OCI-LY3 (cell line): Measurements from ENCODE around the gene ENC1.

Experiments used
- H2AFZ ChIP-seq: fragments of 200-600, 300-600 bp; shearing (Covaris generic); 2 replicates; pipeline ENCODE4 v1.6.0; 2014; ENCODE audit warnings: antibody characterized with exemption, low read depth, low read length
- H3K27ac ChIP-seq: fragments of 200-600, 300-600 bp; sonication (generic); 2 replicates; pipeline ENCODE4 v1.5.1; 2014; ENCODE audit warnings: mild to moderate bottlenecking, low read length, moderate library complexity, mixed read lengths
- H3K27me3 ChIP-seq: fragments of 200-600, 300-600 bp; sonication (generic); 2 replicates; pipeline ENCODE4 v1.6.1; 2014; ENCODE audit warnings: low read depth, low read length, mixed read lengths
- H3K36me3 ChIP-seq: fragments of 200-600, 300-600 bp; sonication (generic); replicated peaks from 2 replicates; pipeline ENCODE3; 2014; ENCODE audit warnings: low read depth, low read length, mixed read lengths
- H3K4me1 ChIP-seq: fragments of 300-600, 200-600 bp; sonication (generic); 2 replicates; pipeline ENCODE4 v1.6.1; 2014; ENCODE audit warnings: low read length, mixed read lengths
- H3K4me2 ChIP-seq: fragments of 200-600, 300-600 bp; sonication (generic); 2 replicates; pipeline ENCODE4 v1.6.1; 2014; ENCODE audit warnings: low read length, mixed read lengths
- H3K4me3 ChIP-seq: fragments of 300-600, 200-600 bp; sonication (generic); 2 replicates; pipeline ENCODE4 v1.5.1; 2014; ENCODE audit warnings: antibody characterized with exemption, mild to moderate bottlenecking, low read length, moderate library complexity
- H3K79me2 ChIP-seq: fragments of 300-600, 200-600 bp; shearing (Covaris generic); 2 replicates; pipeline ENCODE4 v1.6.1; 2014; ENCODE audit warnings: mild to moderate bottlenecking, low read length, mixed read lengths
- H3K9ac ChIP-seq: fragments of 300-600, 200-600 bp; shearing (Covaris generic); 2 replicates; pipeline ENCODE4 v1.6.0; 2014; ENCODE audit warnings: mild to moderate bottlenecking, low read length, moderate library complexity
- H3K9me3 ChIP-seq: fragments of 200-600, 300-600 bp; shearing (Covaris generic); 2 replicates; pipeline ENCODE4 v1.6.1; 2014; ENCODE audit warnings: low read length, mixed read lengths; ENCODE audit not compliant: insufficient read depth
- H4K20me1 ChIP-seq: fragments of 200-600, 300-600 bp; sonication (generic); 2 replicates; pipeline ENCODE4 v1.6.1; 2016; ENCODE audit warnings: low read length, mixed read lengths; ENCODE audit not compliant: insufficient read depth
- EZH2phosphoT487 ChIP-seq: fragments of 200-600 bp; shearing (Covaris generic); IDR thresholded peaks from 2 replicates; pipeline ENCODE4 v1.6.1; 2018; ENCODE audit warnings: antibody characterized with exemption, mixed run types, low read depth
- TF ChIP-seq, protein P1 (sequence below): fragments of 200-600, 300-600 bp; sonication (generic); IDR thresholded peaks from 2 replicates; pipeline ENCODE4 v1.5.1; 2014; ENCODE audit warnings: antibody characterized with exemption, low read length, low read depth

Gene ENC1

DNA sequence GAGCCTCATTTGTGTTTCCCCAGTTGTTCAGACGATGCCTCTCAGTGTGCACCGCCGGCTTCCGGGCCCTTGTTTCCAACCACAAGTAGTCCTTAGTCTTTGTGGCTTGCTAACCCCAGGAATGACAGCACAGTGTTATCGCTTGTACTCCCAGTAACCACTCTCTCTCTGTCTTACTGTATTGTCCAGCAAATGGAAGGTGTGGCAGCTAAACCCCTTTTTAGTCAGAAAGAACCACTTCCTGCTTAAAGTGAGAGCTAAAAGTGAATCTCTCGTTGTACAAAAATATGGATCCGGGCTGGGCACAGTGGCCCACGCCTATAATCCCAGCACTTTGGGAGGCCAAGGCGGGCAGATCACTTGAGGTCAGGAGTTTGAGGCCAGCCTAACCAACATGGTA, 61.3 kb downstream of the ENC1 start:
- Histone ChIP-seq H3K27me3 (no peaks in the 10 kb centered on the region), H3K27ac (no peak overlapping the region), H3K9ac (no peak overlapping the region), H3K9me3 (no peaks in the 10 kb centered on the region), H3K4me3 (peak overlapping the region; percentile 32; the same call in 1 of the 2 replicates), H4K20me1 (no peaks in the 10 kb centered on the region), H3K36me3 (no peaks in the 10 kb centered on the region), H2AFZ (peak overlapping the region; percentile 46; the same call in 1 of the 2 replicates), H3K4me1 (peaks cover 32% of the 10 kb centered on the region), H3K4me2 (peak overlapping the region; percentile 56), H3K79me2 (no peaks in the 10 kb centered on the region)
- no peak for TF ChIP-seq EZH2phosphoT487
- TF ChIP-seq, protein P1, sequence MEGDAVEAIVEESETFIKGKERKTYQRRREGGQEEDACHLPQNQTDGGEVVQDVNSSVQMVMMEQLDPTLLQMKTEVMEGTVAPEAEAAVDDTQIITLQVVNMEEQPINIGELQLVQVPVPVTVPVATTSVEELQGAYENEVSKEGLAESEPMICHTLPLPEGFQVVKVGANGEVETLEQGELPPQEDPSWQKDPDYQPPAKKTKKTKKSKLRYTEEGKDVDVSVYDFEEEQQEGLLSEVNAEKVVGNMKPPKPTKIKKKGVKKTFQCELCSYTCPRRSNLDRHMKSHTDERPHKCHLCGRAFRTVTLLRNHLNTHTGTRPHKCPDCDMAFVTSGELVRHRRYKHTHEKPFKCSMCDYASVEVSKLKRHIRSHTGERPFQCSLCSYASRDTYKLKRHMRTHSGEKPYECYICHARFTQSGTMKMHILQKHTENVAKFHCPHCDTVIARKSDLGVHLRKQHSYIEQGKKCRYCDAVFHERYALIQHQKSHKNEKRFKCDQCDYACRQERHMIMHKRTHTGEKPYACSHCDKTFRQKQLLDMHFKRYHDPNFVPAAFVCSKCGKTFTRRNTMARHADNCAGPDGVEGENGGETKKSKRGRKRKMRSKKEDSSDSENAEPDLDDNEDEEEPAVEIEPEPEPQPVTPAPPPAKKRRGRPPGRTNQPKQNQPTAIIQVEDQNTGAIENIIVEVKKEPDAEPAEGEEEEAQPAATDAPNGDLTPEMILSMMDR: no peak

DNA sequence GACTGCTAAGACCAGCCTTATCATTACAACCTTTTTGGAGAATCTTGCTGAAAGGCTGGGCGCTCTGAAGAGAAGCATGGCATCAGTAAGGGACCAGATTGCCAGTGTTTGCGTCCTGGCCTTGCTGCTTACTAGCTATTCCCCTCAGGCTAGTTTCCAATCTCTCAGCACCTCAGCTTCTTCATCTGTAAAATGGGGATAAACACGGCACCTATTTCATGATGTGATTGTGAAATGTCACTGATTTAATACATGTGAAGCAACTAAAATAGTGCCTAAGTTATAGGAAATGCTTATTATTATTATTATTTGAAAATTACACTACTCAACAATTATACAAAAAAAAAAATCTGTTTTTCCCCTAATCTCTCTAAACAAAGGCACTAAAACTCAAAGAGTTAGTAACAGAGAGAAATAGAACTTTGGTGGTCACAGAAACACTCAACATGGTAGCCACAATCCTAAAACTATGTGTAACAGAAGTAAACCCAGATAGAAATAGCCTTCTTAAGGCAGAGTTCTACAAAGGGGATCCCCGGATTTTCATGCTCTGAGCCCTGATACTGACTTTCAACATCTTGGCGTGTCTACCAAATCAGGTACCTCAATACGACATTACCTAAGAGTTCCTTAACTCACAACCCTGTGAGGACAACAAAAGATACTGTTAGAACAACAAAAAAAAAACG, 62.0 kb downstream of the ENC1 start:
- peak overlapping the region; percentile 46; the same call in 1 of the 2 replicates for H2AFZ ChIP-seq
- peak overlapping the region; percentile 56 for H3K4me2 ChIP-seq
- no peaks in the 10 kb centered on the region for H3K27me3 ChIP-seq
- TF ChIP-seq, protein P1: no peak
- TF ChIP-seq EZH2phosphoT487: no peak
- no peaks in the 10 kb centered on the region for H3K9me3 ChIP-seq
- no peak overlapping the region for H3K27ac ChIP-seq
- H3K79me2 ChIP-seq: no peaks in the 10 kb centered on the region
- no peaks in the 10 kb centered on the region for H4K20me1 ChIP-seq
- H3K4me3 ChIP-seq: peak overlapping the region; percentile 32; the same call in 1 of the 2 replicates
- H3K4me1 ChIP-seq: peaks cover 32% of the 10 kb centered on the region
- no peak overlapping the region for H3K9ac ChIP-seq
- H3K36me3 ChIP-seq: no peaks in the 10 kb centered on the region
